NCI-H82 treated with DMSO at 0.1 percent for 48 hours (cell line): ENCODE data around the gene SLC25A5.
A peak's percentile ranks its signal among the peaks of the same experiment; 100 is the strongest.
"Not testable (repeated sequence)": the region's sequence is repeated elsewhere in the genome, so short reads cannot be mapped to it uniquely, and the experiment has no call there.

ENCODE experiments used
- DNase-seq: peaks from one replicate; lab custom pipeline; 2025; ENCODE audit not compliant: unreplicated experiment; lab: John Stamatoyannopoulos, UW

The SLC25A5 gene

GRCh38 chrX:119467842-119468550 is at the start of gene SLC25A5:
TSS of gene SLC25A5 (plus strand) at chrX:119468444. CDS start at chrX:119468516, 72 bp downstream.
- DNase-seq: peak; percentile 67

- DNase-seq: no peak
These were observed 49.1 kb upstream of the SLC25A5 start for GRCh38 chrX:119419146-119419545.

- DNase-seq: no peak
These were observed 48.3 kb upstream of the SLC25A5 start for GRCh38 chrX:119419898-119420297.

GRCh38 chrX:119421016-119421705 is 47.1 kb upstream of the SLC25A5 start:
- peak; percentile 44 for DNase-seq

- DNase-seq: no peak
These were observed 44.6 kb upstream of the SLC25A5 start for GRCh38 chrX:119423631-119424030.

GRCh38 chrX:119424999-119425398 is 43.2 kb upstream of the SLC25A5 start:
- no peak for DNase-seq

GRCh38 chrX:119427024-119427794 is 41.0 kb upstream of the SLC25A5 start:
- DNase-seq: no peak

- no peak for DNase-seq
These were observed 40.5 kb upstream of the SLC25A5 start for GRCh38 chrX:119427795-119428185.

- DNase-seq: no peak
These were observed 38.8 kb upstream of the SLC25A5 start for GRCh38 chrX:119429471-119429870.

- not testable (repeated sequence) for DNase-seq
These were observed 26.9 kb upstream of the SLC25A5 start for GRCh38 chrX:119441295-119441694.

GRCh38 chrX:119442286-119442685 is 26.0 kb upstream of the SLC25A5 start:
- DNase-seq: no peak

- DNase-seq: no peak
These were observed 15.0 kb upstream of the SLC25A5 start for GRCh38 chrX:119453202-119453601.

GRCh38 chrX:119455264-119455663 is 13.0 kb upstream of the SLC25A5 start:
- DNase-seq: no peak

GRCh38 chrX:119459181-119459580 is 9.1 kb upstream of the SLC25A5 start:
- DNase-seq: no peak

- no peak for DNase-seq
These were observed 2.7 kb upstream of the SLC25A5 start for GRCh38 chrX:119465555-119465954.

- no peak for DNase-seq
These were observed 1.3 kb upstream of the SLC25A5 start for GRCh38 chrX:119466970-119467369.

GRCh38 chrX:119467433-119467832 is 811 bp upstream of the SLC25A5 start:
- DNase-seq: no peak

- DNase-seq: peak; percentile 61
These were observed 488 bp downstream of the SLC25A5 start for GRCh38 chrX:119468551-119469312.

GRCh38 chrX:119469313-119469635 is 1.0 kb downstream of the SLC25A5 start:
- DNase-seq: no peak

- DNase-seq: no peak
These were observed 6.6 kb downstream of the SLC25A5 start for GRCh38 chrX:119474615-119475388.
